ENCODE measurements around the gene EIF4G2.

DNA sequence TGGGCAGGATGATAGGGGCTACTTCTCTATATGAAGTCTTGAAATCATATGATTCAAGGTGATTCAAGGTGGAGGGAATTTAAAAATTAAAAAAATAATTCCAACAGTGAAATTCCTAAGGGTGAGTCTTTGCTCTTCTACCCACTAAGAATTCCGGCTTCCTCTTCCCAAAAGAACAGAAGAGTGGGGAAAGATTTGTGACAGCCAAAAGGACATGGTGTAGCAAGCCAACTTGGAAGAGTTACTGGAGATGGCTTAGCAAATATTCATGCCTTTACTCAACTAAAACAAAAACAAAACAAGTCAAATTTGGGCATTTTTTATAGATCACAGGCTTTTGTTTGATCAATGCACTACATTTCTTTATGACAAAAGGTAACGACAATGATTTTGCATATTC is 36.9 kb upstream of the EIF4G2 start:
- TF ChIP-seq, protein P1, sequence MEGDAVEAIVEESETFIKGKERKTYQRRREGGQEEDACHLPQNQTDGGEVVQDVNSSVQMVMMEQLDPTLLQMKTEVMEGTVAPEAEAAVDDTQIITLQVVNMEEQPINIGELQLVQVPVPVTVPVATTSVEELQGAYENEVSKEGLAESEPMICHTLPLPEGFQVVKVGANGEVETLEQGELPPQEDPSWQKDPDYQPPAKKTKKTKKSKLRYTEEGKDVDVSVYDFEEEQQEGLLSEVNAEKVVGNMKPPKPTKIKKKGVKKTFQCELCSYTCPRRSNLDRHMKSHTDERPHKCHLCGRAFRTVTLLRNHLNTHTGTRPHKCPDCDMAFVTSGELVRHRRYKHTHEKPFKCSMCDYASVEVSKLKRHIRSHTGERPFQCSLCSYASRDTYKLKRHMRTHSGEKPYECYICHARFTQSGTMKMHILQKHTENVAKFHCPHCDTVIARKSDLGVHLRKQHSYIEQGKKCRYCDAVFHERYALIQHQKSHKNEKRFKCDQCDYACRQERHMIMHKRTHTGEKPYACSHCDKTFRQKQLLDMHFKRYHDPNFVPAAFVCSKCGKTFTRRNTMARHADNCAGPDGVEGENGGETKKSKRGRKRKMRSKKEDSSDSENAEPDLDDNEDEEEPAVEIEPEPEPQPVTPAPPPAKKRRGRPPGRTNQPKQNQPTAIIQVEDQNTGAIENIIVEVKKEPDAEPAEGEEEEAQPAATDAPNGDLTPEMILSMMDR (IDR thresholded peaks at IDR 0.05), result no peak
- TF ChIP-seq EZH2 (IDR thresholded peaks at IDR 0.05) (no peak), EZH2phosphoT487 (IDR thresholded peaks at IDR 0.05) (no peak)

All from neural progenitor cell (in vitro differentiated cells).